B cell (primary cell): Measurements from ENCODE around the gene PSMD8.

Experiments
- CTCF ChIP-seq: fragments of 200-600 bp; IDR thresholded peaks from one replicate; pipeline ENCODE4 v1.8.0; 2022; ENCODE audit warnings: antibody characterized with exemption, mild to moderate bottlenecking
- EZH2 ChIP-seq: IDR thresholded peaks from 2 replicates; pipeline ENCODE4 v1.6.1; 2012; ENCODE audit warnings: borderline replicate concordance, low read depth, mild to moderate bottlenecking, moderate library complexity, low read length; ENCODE audit not compliant: insufficient read depth, poor library complexity, severe bottlenecking

DNA sequence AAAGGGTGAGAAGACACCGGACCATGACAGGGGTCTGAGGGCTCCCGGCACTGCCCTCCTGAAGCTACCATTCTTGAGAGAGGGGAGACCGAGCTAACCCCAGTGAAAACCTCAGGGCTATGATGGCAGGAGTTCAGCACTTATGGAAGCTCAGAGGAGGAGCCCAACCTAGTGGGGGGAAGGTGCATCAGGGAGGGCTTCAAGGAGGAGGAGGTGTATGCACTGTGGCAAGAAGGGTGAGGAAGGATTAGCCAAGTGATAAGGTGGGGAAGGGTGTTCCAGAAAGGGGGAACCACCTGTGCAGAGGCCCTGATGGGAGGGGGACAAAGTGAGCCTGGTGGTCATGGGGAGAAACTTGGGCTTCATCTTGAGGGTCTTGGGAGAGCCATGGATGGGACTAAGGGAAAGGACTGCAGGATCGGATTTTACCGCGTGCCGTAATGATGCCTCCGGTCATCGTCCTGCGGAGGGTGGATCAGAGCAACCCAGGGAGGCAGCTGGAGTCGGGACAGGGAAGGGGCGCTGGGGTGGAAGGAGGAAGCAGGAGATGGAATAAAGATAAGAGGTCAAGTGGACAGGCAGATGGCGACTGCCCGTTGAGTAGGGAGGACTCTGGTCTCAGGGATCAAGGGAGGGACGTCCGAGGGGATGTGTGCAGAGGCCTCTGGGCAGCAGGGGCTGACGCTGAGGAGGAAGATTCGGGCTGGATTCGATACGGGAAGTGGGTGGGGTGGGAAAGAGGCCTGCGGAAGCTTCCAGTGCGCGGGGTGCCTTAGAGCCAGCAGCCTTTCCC lies 13.3 kb upstream of the PSMD8 start:
- TF ChIP-seq CTCF (no peak), EZH2 (no peak)
